Epithelial cell of proximal tubule (primary cell): Measurements from ENCODE around the gene GPR78. TPM values are rescaled to one million over a fixed set of nuclear protein-coding genes. Genes with fewer than 3 reads are reported as not detected.

ENCODE experiments used
- DNase-seq: peaks from one replicate; pipeline ENCODE4 v3.0.0-alpha.2; 2011; ENCODE audit warnings: low read depth
- H3K4me3 ChIP-seq: 2 replicates; pipeline ENCODE4 v1.5.1; 2011; ENCODE audit warnings: low read depth, mild to moderate bottlenecking, low read length
- total RNA-seq: library from RNA; depleted of rRNA; stranded (reverse); fragments of >200 nt; gene quantifications from 2 replicates; pipeline ENCODE4 v1.2.3, GENCODE V29; 2015
- TF ChIP-seq, protein P1 (sequence below): conservative IDR thresholded peaks from 2 replicates; pipeline ENCODE4 v1.5.1; 2012; ENCODE audit warnings: low read depth, mild to moderate bottlenecking, low read length

GPR78 gene
- total RNA-seq, 1 donor from 2014 or later = not detected

DNA sequence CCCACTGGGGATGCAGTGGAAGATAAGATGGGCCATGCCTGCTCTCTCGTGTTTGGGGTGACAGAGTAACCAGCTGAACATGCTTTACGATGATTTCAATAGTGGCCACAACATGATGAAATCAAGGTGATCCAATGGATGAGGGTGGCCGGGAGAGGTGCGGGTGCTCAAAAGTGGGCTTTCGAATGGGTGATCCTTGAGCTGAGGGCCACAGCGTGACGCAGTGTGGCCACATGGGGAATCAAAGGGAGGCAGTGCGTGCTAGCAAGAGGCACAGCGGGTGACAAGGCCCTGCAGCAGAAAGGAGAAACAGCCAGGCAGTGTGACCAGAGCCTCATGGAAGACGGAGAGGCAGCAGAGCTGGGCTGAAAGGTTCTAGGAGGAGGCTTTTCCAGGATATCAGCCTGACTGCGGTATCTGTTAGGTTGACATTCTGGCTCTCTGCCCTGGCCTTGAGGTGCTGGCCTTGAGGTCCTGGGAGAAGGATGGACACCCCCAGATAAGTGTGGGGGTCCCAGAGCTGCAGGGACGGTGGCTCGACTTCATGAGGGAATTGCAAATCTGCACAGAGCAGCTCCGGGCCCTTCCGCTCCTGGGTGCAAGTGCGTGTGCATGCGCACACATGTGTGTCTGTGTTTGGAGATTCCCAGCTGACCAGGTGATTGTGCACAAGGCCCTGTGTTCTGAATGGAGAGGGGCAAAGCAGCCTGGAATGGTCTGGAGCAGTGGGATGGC, 38.0 kb upstream of the GPR78 start:
- TF ChIP-seq, protein P1, sequence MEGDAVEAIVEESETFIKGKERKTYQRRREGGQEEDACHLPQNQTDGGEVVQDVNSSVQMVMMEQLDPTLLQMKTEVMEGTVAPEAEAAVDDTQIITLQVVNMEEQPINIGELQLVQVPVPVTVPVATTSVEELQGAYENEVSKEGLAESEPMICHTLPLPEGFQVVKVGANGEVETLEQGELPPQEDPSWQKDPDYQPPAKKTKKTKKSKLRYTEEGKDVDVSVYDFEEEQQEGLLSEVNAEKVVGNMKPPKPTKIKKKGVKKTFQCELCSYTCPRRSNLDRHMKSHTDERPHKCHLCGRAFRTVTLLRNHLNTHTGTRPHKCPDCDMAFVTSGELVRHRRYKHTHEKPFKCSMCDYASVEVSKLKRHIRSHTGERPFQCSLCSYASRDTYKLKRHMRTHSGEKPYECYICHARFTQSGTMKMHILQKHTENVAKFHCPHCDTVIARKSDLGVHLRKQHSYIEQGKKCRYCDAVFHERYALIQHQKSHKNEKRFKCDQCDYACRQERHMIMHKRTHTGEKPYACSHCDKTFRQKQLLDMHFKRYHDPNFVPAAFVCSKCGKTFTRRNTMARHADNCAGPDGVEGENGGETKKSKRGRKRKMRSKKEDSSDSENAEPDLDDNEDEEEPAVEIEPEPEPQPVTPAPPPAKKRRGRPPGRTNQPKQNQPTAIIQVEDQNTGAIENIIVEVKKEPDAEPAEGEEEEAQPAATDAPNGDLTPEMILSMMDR = no peak
- no peak overlapping the region for H3K4me3 ChIP-seq
- DNase-seq = no peak

DNA sequence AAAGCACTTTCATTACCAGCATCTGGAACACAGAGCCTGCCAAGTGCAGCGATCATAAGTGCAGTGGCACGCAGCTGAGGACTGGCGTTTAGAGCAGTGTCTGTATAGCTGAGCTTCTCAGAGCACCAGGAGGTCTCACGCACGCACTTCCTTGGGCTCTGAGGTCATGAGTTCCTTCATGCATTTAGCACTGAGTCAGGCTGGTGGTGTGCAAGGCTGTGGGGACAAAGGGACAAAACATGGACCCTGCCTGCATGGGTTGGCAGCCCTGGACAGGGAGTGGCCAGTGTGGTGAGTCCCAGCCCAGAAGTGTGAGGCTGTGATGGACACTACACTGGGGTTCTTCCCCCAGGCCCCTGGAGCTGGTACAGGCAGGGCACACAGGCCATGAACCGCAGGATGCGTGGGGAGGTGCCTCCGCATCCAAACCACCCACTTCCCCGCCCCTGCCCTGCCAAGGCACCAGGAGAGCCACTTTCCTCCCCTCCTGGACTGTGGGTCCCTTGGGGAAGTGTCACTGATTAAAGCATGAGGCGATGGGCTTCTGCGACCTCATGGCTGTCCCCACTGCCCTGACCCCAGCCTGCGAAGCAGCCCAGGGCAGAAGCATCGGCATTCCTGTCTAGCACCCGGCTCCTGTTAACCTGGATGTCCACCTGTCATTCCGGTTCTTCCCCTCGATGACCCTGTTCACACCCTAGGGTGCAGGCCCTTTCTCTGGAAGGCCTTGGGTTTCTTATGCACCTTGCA, 37.2 kb upstream of the GPR78 start:
- H3K4me3 ChIP-seq = no peak overlapping the region
- TF ChIP-seq, protein P1 = no peak
- DNase-seq = no peak

DNA sequence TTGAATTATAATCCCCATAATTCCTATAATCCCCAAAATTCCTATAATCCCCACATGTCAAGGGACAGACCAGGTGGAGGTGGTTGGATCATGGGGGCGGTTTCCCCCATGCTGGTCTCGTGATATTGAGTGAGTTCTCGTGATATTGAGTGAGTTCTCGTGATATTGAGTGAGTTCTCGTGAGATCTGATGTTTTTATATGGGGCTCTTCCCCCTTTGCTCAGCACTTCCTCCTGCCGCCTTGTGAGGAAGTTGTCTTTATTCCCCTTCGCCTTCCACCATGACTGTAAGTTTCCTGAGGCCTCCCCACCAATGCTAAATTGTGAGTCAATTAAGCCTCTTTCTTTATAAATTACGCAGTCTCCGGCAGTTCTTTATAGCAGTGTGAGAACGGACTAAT, 36.6 kb upstream of the GPR78 start:
- no peak overlapping the region for H3K4me3 ChIP-seq
- TF ChIP-seq, protein P1 = no peak
- no peak for DNase-seq

DNA sequence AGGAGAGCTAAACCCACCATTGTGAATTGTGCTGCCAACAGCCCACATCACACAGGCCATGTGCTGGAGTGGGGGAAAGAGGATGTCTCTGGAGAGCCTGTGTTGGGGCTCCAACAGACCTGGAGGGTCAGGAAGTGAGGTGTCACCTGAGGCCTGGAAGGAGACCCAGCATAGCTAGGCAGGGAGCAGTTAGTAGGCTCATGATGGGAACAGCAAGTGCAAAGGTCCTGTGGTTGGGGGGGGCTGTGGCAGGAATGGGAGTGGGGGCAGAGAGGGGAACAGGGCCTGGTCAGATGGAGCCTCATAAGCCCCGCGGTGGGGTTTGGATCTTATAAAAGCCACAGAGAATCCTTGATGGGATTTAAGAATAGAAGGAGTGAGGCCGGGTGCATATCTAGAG, 35.9 kb upstream of the GPR78 start:
- TF ChIP-seq, protein P1 = no peak
- no peak overlapping the region for H3K4me3 ChIP-seq
- DNase-seq = no peak

DNA sequence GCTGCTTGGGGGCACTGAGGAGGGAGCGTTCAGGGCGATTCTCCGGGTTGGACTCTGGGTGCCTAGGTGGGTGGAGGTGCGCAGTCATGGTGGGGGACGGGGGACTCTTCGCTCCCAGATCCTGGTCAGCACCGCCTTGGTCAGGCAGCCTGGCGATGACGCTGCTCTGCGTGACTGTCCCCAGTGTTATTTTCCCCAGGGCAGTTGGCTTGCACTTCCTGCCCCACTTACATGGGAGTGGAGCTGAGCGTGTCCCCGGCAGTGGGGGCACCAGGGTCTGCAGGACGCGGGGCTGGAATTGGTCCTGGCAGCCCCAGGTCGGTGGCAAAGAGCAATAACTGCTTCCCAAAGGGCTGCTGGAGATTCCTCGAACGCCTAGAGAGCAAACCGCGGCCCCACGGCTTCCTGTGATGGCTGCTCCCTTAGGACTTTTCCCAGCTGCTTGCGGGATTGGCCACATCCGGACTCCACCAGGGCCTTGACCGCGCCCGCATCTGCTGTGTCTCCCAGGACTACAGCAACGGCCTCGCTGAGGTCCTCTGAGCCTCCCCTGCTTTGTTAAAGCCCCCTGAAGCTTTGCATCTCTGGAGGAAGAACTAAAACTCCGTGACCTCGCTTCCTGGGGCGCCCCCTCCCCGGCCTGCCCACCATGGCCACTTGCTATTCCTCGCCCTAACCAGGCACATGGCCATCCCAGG, 35.3 kb upstream of the GPR78 start:
- DNase-seq = no peak
- TF ChIP-seq, protein P1 = no peak
- H3K4me3 ChIP-seq = no peak overlapping the region

DNA sequence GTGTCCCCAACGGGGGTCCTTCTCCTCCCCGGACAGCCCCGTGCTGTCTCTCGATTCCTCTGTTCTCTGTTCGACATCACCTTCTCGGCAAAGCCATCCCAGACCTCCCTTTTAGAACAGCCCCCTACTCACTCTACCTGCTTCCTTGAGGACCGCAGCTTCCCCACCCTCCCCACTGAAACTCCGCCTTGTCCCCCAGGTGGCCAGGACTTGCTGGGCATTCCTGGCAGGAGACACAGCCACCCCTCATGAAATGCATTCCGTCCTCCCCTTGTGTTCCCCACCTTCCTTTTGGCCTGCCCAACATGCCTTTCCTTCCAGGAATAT, 34.8 kb upstream of the GPR78 start:
- no peak for DNase-seq
- TF ChIP-seq, protein P1 = no peak
- no peak overlapping the region for H3K4me3 ChIP-seq
